CD1c-positive myeloid dendritic cell (primary cell): ENCODE results near the gene SLC29A2.

Experiments
- DNase-seq: peaks from one replicate; pipeline ENCODE4 v3.0.0-alpha.2; 2016; ENCODE audit errors: extremely low spot score

SLC29A2 gene

DNA sequence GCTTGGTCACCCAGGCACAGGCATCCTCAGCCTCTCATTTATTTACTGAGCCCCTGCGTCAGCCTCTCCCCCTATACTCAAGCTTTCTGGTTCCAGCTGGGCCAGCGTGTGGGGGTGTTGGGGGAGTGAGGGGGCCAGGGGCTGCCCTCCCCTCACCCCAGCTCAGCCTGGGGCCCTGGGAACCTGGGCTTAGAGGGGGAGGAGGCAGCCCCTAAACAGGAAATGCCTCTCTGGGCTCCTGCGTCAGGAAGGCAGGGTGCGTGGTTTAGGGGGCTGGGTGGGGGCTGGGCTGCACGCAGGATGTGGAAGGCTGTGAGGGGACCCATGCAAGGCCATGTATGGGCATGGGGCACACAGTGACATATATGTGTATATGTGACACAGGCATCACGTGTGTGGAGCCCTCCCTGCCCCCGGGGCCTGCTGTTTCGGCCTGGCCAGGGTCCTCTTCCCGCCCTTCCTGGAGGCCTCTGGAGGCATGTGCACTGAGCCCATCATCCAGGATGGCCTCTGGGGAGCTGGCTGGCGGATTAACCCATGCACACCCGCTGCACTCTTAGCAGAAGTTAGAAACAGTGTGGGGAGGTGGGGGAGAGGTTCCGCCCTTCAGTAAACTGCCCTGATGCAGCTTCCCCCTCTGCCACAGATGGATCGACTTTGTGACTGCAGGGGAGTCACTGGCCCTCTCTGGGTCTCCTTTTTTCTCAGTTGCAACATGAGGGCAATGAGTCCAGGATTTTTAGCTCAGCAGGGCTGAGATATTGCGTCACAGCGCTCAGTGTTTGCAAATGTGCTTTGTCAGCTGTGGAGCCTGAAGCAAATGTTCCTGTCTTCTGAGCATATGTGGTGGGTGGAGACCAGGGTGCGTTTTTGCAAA lies 53.6 kb downstream of the SLC29A2 start:
- peak; percentile 87 for DNase-seq

DNA sequence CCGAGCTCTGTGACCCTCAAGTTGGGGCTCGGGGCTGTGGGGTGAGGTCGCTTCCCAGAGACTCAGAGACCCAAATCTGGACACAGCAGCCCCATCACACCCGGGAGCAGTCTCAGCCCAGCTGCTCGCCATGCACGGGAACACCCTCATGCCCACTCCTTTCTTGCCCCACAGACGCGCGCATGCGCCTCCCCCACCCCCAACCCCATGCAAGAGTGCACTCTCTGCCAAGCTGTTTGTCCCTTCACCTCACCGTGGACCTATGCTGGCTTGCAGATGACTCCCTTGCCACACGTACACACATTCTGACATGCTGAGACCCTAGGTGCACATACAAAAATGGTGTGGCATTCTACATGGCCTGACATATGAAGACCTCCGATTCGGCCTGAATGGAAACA lies 54.2 kb downstream of the SLC29A2 start:
- peak; percentile 31 for DNase-seq

DNA sequence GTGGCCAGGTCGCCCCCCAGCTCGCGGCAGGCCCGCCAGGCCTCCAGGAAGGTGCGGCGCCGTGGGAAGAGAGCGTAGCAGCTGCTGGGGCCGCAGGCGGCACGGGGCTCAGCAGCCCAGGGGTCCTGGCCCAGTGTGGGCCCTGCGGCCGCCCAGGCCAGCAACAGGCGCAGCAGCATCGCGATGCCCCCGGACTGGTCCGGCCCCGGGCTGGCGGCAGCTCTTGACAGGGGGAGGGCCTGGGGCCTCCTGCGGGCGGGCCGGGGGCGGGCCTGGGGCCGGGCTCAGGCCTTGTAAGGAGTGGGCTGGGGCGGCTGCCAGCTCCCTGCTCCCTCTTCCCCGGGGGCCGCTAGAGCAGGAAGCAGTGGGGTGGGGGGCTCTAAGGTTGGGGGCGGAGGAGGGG lies 54.7 kb downstream of the SLC29A2 start, which contains the start of gene CD248:
Gene CD248, minus strand, starts transcription at position 196 of the 403 bp plus-strand sequence. Its CDS starts 17 bp downstream, at position 179.
- DNase-seq = no peak

DNA sequence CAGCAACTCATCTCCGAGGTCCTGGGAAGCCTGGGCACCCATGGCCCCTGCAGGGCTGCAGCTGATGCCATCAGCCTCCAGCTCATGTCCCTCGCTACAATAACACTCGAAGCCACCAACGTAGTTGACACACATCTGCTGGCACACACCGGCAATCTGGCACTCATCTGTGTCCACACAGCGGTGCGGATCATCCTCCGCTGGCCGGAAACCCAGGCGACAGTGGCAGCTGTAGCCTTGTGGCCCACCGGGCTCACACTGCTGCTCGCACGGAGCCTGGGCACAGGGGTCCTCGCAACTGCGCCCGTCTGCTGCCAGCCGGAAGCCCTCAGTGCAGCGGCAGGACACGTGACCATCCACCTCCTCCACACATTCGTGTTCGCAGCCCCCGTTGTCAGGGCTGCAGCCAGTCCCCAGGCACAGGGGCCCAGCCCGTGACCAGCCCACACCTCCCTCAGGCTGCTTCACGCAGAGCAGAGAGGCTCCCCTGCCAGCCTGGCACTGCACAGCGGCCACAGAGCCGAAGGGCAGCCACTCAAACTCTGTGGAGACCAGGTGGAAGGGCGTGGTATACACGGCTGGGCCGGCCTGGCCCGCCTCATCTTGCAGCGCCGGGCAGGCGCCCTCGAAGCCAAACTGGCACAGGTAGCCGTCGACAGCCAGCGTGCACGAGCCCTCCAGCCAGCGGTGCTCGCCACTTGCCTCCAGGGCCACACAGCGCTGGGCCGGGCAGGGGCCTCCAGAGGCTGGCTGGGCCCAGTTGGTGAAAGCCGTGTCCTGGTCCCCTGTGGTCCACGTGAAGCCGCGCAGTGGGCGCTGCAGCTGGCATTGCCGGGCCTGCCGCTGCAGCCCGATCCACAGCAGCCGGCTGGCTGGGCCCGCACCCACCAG lies 55.4 kb downstream of the SLC29A2 start:
- no peak for DNase-seq

DNA sequence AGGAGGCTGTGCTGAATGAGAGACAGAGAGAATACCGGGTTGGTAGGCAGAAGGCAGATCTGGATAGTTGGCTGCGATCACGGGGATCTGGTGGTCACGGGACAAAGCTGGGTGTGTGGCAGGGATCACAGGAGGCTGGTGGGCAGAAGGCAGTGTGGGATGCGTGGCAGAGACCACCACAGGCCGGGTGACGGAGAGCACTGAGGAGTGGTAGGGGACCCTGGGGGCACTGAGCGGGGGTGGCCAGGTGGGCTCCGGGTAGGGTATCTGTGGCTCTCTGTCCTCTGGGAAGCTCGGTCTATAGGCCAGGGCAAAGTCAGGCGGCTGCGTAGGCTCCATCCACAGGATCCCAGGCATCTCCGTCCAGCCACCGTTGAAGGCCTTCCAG lies 56.1 kb downstream of the SLC29A2 start:
- no peak for DNase-seq

DNA sequence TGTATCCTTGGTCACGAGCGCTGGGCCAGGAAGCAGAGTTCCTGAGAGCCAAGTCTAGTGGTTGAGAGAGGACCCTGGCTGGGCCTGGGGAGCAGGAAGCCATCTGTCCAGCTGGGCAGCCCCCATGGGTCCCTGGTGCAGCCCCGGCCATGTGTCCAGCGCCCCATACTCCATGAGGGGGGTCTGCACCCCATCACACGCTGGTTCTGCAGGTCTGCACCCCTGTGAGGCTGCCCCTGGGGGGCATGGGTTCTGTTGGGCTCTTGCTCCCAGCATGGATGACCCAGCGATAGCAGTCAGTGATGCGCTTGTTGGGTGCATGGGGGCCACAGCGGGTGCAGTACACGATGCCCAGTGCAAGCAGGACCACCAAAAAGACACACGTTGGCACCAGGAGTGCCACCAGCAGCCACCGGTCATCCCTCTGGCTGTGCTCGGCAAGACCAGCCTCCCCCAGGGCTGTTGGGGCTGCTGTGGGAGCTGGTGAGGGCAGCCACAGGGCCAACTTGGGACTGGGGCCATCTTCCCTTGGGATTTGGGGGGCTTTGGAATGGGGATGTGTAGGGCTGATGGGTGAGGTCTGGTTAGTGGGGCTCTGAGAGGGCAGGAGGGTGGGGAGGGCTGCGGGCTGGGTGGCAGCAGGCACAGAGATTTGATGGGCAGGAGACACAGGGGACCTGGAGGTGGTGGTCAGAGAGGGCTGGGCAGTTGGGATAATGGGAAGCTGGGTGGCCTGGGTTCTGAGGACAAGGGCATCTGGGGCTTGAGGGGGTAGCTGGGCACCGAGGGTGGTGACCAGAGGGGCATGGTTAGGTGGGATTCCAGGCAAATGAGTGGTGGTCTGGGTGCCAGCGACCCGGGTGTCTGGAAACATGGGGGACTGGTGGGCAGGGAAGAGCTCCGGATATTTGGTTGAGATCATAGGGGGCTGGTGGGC lies 56.7 kb downstream of the SLC29A2 start:
- DNase-seq = no peak

DNA sequence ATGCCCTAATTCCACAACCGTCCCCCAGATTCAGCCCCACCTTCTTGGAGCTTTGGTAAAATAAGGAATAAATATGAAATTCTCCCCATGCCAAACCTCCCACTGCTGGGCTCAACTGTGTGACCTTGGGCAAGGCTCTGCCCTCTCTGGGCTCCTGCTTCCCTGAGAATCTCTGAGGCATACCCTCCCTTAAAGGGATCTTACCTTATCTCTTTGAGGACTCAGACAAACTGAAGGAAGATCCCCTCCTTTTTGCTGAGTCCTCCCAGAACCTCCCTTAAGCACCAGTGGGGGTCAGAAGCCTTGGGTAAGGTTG lies 57.4 kb downstream of the SLC29A2 start:
- DNase-seq = no peak

DNA sequence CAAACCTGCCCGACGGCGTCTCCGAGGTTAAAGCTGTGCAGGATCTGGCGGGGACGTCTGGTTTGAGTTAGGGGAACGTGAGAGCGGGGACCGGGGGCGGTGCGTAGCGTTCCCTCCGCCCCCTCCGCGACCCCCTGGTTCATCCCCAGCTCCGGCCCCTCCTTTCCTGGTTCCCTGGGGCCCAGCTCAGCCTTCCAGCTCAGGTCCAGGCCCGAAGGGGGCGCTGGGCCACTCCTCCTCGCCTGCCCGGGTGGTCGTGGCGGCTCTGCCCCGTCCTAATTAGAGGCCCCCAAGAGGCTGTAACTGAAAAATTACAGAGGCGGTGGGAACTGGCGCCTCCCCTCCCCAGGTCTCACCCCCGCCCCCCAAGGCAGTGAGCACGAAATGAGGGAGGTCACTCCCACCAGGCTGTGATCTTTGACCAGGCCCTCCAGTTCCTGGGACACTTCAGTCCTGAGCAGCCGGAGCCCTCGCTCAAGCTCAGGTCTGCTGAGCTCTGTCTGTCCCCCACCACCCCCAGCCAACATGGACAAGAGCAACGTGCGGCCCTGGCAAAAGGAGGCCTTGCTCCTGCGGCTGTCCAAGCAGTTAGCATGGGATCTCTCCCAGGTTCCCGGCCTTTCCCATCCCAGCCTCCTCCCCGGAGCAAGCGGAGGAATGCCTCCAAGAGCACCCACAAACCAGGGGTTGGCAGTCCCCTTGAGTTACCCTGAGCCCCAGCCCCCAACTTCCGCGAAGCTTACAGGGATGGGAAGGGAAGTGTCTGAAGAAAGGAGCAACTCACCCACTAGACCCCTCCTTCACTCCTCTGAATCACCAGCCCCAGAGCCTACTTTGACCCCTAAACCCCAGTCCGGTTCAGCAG lies 58.0 kb downstream of the SLC29A2 start:
- DNase-seq = no peak

DNA sequence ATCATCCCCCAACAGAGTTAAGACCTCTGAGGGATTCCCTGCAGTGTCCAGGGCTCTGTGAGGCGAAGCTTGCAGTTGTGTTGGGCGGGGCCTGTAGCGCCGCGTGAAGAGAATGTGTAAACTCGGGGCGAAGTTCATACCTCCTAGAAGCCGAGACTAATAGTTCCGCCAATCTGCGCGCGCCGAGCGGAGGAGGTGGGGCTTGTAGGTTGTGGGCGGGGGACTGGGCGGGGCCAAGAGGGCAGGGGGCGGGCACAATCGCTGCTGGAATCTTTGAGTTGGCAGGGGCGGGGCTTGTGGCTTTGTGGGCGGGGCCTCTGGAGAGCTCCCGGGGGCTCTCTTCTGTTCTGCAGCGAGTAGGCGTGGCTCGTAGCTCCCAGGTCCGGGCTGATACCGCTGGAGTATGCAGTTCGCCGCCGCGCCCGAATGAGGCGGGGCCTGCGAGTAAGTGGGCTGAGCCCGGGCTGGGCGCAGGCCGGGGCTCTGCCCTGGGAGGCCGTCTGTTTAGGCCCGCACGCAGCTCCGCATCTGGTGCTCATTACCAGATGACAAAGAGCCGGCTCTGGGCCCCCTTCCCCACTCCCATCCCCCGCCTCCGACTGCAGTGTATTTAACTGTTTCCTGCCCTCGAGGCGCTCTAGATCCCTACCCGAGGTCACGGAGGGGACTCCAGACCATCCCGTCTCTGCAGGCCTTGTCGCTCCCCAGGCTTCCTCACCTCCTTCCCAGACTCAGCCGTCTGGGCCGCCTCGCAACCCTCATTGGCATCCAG lies 58.8 kb downstream of the SLC29A2 start:
- DNase-seq = peak; percentile 99
